Astrocyte (in vitro differentiated cells and primary cell): Measurements from ENCODE around the gene RPLP2.

ENCODE experiments used
- CTCF ChIP-seq: IDR thresholded peaks from 2 replicates; pipeline ENCODE4 v1.5.1; 2011; ENCODE audit warnings: low read depth, mild to moderate bottlenecking, inconsistent platforms, low read length, moderate library complexity; ENCODE audit not compliant: insufficient read depth
- EZH2 ChIP-seq: IDR thresholded peaks from 2 replicates; pipeline ENCODE4 v1.6.1; 2012; ENCODE audit warnings: mild to moderate bottlenecking, low read length, inconsistent platforms; ENCODE audit not compliant: insufficient read depth

- TF ChIP-seq CTCF: no peak
- TF ChIP-seq EZH2: no peak
Measured at GRCh38 chr11:792873-793272, 16.9 kb upstream of the RPLP2 start.
